Nucleus accumbens (tissue), 56 donors: ENCODE data around the gene IL22RA1.

Experiments
- DNase-seq, 56 donors: peaks; one replicate each; lab custom pipeline; 2025; lab: John Stamatoyannopoulos, UW

Gene IL22RA1

DNA sequence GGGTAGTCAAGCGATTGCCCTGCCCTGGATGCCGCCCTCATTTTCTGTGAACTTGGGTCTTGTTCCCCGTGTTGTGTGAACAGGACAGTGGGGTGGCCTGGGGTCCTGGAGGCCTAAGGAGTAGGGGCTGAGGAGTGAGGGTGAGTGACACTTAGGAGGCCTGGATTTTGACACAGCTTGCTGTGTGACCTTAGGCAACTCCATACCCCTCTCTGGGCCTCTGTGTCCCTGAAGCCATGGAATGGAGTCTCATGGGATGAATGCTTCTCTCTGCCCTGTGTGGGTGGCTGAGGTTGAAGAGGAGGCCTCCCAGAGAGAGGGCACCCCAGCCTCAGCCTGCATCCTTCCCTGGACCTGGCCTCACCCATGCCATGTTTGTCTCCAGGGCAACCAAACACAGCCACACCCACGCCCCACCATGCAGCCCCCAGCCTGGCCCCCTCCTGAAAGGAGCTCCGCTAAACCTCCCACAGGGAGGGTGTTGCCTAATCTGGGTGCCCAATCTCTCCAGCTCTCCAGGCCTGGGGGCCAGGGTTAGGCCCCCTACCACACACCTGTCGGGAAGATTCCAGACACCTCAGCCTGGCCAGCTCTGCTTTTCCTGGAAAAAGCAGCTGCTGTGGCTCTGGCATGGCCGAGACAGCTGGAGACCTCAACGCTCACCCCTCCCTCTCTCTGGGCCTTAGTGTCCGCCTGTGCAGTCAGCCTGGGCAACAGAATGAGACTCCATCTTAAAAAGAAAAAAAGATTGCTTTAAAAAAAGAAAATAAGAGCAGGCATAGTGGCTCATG is 40.9 kb downstream of the IL22RA1 start:
- DNase-seq, result no peak

DNA sequence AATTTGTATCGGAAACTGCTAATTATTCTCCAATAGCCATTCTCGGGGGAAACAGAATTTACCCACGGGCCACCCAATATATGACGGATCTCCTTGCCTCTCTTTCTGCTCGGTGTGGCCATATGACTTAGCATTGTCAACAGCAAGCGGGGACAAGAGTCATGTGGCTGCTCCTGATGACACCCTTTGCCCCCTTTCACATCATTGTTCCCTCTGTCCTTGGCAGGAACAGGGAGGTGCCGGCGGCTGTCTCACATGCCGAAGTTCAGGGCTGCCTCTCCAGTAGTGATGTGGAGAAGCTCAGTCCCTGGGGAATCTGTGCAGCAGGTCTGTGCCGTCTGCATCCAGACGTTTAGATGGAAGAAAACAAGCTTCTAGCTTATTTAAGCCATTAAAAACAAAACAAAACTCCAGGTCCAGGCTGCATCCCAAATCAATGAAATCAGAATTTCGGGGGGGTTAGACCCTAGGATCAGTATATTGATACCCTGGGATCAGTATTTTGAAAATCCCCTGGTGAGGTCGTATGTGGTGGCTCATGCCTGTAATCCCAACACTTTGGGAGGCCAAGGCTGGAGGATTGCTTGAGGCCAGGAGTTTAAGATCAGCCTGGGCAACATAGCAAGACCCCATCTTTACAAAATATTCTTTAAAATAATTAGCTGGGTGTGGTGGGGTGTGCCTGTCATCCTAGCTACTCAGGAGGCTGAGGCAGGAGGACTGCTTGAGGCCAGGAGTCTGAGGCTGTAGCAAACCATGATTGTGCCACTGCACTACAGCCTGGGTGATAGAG is 41.8 kb downstream of the IL22RA1 start:
- DNase-seq, result no peak

DNA sequence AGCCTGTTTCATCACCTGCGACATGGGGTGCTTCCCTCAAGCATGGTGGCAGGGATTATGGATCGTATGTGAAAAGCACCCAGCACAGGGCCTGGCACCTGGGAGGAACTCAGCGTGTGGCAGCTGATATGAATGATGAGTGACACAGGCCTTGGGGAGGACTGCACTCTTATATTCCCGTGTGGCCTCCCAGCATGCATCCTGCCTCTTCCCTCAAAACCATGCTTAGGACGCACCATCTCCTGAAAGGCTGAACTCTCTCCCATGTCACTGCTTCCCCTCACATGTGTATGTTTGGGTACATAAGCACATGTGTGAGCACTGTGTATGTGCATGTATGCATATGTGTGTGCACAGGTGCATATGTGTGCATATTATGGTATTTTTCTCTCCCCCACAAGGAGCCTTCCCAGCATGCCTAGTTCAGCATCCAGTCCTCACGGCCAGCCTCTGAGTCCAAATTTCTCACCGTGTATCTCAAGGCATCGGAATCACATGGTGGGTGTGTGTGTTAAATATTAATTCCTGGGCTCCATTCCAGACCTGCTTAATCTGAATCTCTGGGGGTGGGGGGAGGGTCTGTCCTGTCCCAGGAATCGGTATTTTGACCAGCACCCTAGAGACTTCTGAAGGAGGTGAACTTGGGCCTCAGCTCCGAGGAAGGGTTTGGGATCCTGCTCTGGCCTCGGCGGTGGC is 43.8 kb downstream of the IL22RA1 start:
- DNase-seq, result no peak

DNA sequence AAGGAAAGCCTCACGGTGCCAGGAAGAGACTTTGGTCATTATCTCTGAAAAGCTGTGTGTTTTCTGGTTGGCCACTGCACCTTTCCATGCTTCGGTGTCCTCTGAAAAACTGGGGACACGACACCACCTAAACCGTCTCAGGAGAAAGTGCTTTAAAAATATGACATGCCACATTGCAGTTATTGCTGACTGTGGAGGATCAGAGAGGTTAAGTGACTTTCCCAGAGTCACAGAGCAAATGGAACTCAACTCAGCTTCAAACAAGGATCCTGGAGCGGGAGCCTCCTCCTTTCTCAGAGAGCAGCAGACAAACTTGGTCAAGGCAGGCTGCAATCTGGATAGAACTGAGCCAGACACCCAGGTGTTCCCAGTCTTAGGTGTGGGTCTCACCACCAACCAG is 44.8 kb downstream of the IL22RA1 start:
- DNase-seq, result no peak

DNA sequence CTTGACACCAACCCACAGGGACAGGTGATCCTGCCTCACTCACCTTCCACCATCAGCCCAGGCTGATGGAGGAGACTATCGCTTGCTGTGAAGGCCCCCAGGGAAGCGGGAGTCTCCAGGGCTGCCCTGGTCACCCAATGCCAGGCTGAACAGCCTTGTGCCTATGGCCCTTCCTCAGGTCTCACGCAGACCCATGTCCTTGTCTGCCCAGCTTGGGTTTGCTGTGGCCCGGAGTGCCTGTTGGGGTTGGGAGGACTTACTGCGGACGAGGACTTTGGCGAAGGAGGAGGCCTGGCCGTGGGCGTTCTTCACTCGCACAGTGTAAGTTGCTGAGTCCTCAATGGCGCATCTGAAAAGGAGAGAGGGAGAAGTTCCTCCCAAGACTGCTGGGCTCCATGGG is 45.3 kb downstream of the IL22RA1 start:
- DNase-seq, result no peak

DNA sequence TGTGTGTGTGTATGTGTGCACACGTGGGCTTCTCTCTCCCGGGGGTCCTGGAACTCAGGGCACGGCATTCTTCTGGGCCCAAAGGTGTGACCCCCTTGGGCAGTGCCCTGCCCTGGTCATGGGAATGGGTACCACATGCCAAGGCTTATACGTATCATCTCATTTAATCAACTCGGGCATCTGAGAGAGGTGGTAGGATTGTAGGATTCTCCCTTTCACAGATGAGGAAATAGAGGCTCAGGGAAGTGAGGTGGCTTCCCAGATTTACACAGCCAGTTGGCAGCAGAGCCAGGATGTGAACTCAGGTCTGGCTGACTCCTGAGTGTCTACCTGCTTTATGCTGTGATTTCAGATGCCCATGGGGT is 46.2 kb downstream of the IL22RA1 start:
- no peak for DNase-seq

DNA sequence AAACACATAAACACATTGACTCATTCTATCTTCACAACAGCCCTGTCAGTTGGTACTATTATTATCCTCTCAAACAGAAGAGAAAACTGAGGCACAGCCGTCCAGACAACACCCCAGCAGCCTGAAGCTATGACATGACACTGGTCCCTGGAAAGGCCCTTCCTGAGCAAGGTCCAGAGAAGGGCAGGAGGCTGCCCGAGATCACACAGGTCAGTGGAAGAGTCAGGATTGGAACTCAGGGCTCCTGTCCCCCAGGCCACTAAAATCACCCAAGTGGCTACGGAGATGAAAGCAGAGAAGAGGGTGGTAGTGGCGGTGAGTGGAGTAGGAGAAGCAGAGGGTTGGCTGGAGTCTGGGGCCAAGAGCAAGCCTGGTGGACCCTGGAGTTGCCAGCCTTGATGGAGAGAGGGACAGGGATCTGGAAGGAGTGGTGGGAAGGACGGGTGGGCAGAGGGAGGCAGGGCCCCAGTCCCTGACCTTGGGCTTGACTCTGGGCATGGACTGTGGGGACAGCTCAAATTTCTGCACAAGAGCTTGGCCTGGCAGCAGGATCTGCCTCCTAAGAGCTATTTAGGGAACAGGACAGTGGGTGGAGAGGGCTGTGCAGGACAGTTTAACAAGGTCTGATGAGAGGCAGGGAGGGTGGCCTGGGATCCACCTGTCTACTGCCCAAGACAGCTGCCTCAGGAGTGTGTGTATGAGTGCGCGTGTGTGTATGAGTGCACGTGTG is 46.8 kb downstream of the IL22RA1 start:
- DNase-seq, result no peak

DNA sequence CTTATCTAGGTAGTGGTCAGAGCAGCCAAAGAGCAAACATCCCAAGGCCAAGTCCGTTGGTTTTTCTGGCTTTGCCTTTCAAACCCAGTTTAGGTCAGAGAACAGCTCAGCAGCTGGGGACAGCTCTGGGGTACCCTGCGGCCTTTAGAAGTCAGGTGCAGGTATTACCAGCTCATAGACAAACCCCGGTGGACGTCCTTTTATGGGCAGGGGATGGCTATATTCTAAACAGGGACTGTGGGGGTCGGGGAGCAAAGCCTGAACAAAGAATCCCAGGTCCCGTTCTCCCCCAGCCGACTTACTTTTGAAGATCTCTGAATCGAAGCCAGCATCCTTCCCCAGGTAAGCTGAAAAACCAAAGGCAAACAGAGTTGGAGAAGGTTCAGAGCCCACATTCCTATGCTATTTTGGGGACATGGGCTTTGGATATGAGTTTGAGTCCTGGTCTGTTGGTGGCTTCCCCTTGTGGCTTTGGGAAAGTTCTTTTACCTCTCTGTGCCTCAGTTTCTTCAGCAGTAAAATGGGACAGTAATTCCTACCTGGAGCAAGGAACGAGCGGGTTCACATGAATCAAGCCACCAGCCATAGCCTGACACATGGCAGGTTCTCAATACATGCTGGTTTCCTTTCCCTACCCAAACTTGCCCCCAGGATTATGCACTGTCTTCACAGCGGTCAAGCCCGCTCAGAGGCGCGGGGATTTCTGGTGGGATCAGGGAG is 47.6 kb downstream of the IL22RA1 start:
- no peak for DNase-seq

DNA sequence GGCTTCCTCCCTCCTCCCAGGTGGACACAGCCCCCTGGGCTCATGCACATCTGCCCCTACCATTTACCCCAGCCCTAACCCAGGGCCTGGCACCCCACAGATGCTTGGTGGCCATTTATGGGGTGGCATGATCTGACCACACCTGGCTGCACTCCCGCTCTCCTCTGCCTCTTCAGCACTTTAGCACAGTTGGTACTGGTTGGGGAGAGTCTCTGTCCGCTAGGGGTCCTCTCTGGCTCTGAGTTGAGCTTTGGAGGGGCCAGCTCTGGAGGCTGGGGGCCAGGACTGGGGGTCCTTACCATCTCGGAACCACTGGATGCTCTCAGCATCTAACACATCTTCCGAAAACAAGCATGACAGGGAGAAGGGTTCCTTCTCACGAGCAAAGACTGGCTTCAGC is 48.4 kb downstream of the IL22RA1 start:
- DNase-seq, result no peak

DNA sequence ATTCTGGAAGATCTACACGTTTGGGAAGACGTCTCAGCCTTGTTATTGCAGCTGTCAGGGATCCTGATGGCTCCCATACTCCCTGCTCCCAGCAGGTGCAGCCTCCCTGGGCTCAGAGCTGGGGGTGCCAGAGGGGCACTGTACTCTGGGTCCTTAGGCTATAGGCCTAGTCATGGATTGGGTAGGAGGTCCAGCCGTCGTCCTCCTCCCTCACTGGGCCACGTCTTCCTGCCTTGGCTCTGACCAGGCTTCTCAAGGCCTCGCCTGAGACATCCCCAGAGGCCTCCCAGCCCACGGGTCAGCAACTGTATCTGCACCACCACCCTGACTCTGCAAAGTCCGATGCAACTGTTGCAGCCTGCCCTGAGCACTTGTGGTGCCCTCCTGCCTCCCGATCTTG is 49.2 kb downstream of the IL22RA1 start:
- no peak for DNase-seq

DNA sequence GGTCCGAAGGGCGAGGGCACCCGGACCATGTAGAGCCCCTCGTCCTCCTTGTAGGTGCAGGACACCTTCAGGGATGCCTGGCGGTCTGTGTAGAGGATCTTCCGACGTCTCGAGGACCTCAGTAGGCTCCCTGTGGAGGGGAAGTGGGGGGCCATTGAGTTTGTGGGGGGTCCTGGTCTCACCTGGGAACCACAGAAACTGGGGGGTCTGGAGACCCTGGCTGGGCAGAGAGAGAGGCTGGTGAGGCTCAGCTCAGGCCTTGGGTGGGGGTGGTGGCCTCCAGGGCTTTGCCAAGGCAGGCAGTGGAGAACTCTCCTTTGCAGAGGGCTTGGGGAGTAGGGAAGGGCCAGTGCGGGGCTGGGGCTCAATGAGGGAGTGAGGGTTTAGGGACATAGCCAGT is 50.0 kb downstream of the IL22RA1 start:
- DNase-seq, result no peak

DNA sequence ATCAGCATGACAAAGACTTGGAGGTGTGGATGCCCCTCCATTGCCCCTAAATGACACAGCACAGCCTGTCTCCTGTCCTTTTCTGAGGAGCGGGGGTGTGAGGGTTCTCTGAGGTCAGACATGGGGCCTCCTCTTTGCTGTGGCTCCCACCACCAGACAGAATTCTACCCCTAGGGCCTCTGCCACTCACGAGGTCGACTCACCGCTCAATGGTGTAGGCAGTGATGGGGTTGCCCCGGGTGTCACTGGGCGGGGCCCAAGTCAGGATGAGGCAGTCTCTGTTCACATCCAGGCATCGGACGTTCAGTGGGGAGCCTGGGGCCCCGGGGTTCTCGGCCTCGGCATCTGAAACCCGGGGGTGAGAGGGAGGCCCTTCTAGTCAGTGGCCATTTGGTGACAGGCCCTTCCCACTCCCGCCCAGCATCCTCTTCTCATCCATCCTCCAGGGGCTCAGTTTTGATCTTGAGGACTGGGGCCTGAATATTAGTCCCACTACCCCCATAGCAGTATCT is 50.9 kb downstream of the IL22RA1 start:
- DNase-seq, result no peak

DNA sequence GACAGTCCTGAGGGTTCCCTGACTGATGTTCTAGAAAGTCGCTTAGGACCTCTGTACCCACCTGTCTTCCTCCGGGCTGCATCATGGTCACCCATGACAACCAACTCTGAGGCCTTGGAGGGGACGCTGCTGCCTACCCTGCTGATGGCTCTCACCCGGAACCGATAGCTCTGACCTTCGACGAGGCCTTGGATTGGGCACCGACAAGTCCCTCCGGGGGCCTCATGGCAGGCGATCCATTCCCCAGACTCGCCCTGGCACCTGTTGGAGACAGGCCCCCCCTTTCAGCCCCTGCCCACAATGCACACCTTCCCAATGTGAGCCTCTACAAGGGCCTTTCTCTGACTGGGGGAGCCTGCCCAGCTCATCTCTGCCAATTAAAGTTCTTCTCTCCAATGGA is 52.2 kb downstream of the IL22RA1 start:
- no peak for DNase-seq

DNA sequence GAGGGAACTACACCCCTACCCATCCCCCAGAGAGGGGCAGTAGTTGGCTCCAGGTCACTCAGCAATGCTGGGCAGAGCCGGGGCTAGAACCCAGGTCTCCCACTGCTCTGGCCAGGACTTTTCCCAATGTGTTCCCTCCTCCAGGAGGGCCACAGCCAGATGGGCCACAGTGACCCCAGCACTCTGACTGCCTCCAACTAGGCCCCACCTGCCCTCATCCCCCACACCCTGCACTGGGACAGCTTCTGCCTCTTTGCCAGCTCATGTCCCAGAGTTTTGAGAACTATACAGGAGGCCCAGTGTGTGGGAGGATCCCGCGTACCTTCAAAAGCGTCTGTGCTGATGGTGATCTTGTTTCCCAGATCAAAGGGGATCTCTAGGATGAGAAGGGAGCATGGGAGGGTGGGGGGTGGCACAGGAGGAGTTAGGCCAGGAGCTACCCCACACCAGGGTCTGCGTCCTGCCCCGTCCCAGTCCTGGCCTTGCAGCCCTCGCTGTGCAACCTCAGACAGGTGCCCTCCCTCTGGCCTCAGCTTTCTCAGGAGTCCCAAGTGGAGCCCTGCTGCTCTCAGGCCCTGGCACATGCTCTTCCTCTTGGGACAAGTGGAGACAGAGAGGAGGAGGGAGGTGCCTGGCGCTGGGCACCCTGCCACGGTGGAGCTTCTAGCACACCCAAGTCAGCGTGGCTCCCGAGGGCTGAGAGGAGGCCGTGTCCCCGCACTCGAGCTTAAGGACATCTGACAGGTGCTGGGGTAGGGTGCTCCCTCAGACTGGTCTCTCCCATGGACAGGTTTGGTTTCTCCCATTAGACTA is 53.0 kb downstream of the IL22RA1 start:
- DNase-seq, result no peak

DNA sequence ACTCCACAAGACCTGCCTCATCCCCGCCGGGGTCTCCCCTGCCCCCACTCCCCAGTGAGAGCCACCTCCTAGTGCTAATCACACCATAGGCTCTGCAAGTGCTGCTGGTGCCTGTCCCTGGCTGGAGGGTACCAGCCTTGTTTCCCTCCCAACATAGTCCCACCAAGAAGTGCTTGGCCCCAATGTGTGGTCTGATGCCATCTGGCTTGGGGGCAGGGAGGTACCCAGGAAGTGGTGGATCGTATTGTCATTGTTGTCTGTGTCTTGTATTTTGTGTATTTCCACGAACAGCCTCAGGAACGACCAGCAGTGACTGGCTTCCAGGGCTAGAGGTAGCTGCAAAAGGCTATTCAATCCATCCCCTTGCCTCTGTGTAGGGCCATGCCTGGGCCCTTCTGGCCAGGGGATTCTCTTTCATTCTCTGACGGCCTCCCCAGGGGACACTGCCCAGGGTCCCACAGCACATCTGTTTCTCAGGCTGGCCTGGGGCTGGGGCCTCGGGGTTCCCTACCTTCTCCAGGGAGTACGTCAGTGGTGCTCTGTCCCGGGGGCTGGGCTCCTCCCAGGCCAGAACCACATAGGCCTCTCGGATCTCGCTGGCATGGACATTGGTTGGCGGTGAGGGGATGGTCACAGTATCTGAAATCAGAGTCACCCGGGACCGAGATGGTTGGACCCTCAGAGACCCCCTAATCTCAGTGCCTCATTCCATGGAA is 53.8 kb downstream of the IL22RA1 start:
- DNase-seq, result no peak

DNA sequence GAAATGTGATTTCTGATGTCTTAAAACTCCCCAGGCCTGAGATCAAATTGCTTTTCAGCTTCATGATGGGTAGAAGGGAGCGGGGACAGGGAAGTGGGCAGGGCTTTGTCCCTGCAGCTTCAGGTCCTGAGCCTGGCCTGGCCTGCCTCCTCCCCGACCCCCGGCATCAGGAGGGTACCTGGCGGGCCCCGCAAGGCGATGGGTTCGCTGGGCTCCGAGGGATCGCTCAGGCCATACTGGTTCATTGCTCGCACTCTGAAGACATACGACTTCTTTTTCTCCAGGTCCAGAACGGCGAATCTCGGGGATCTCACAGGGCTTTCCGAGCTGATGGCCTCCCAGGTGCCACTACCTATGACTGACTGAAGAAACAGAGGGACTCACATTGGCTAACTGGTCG is 56.5 kb downstream of the IL22RA1 start:
- no peak for DNase-seq

DNA sequence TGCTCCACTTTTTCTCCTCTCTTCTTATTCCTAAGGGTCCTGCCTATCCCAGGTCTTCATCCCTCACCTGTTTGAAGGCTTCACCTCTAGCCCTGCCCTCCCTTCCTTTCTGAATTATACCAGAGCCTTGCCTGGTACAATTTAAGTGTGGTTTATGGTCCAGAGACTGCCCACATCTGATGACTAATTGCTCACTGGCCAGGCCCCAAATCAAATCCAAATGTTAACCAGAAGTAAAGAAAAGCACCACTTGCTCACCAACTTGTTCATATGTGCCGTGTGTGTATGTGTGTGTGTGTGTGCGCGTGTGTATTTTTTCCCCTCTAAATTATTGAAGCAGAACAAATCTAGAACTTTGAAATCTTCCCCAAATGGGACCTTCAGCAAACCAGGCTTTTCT is 57.4 kb downstream of the IL22RA1 start:
- DNase-seq, result no peak

DNA sequence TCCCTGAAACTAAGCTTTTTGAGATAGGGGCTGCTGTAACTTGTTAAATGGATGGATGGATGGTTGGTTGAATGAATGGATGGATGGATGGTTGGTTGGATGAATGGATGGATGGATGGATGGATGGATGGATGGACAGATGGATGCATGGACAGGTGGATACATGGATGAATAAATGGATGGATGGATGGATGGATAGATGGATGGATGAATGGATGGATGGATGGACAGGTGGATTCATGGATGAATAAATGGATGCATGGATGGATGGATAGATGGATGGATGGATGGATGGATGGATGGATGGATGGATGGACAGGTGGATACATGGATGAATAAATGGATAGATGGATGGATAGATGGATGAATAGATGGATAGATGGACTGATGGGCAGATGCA is 57.9 kb downstream of the IL22RA1 start:
- no peak for DNase-seq

DNA sequence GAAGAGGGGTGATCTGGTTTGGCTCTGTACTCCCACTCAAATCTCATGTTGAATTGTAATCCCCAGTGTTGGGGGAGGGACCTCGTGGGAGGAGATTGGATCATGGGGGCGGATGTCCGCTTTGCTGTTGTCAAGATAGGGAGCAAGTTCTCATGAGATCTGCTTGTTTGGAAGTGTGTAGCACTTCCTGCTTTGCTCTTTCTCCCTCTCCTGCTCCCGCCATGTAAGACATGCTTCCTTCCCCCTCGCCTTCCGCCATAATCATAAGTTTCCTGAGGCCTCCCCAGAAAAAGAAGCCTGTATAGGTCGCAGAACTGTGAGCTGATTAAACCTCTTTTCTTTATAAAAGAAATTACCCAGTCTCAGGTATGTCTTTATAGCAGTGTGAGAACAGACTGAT is 58.9 kb downstream of the IL22RA1 start:
- no peak for DNase-seq
